PC-3 (cell line): ENCODE results near the gene SRSF10. TPM values are rescaled to one million over a fixed set of nuclear protein-coding genes. Genes with fewer than 3 reads are reported as not detected.

Experiments
- ATAC-seq: fragments of 200-7000 bp; cut with Tn5 transposase; 2 replicates; pipeline ENCODE4 v1.9.1; 2020; ENCODE audit warnings: mild to moderate bottlenecking, moderate library complexity
- BruUV-seq: library from RNA; stranded (reverse); fragments of 400-500 nt; replicated peaks from 2 replicates; lab custom pipeline; 2021; lab: Mats Ljungman, UMichigan
- CTCF ChIA-PET: fragments of 300-600 bp; sonication (Branson Sonifier 250); formaldehyde crosslinking; loops from one replicate; lab custom pipeline; 2022; ENCODE audit warnings: antibody characterized with exemption; lab: Charles Lee
- POLR2A ChIA-PET: fragments of 300-600 bp; sonication (Branson Sonifier 250); formaldehyde crosslinking; loops from one replicate; lab custom pipeline; 2022; ENCODE audit warnings: antibody characterized with exemption; ENCODE audit not compliant: unreplicated experiment; lab: Charles Lee
- DNase-seq: peaks from one replicate; pipeline ENCODE4 v3.0.0-alpha.2; 2015
- H2AFZ ChIP-seq: fragments of 300-600 bp; sonication (generic); 2 replicates; pipeline ENCODE4 v1.6.0; 2016; ENCODE audit warnings: antibody characterized with exemption, low read length
- H3F3A ChIP-seq: fragments of 300-600 bp; sonication (generic); one replicate; pipeline ENCODE4 v1.6.0; 2017; ENCODE audit warnings: antibody characterized with exemption, low read length, control low read depth, mild to moderate bottlenecking; ENCODE audit not compliant: unreplicated experiment
- H3K27ac ChIP-seq: fragments of 300-600 bp; sonication (generic); 2 replicates; pipeline ENCODE4 v1.5.1; 2016; ENCODE audit warnings: mild to moderate bottlenecking, low read length
- H3K27me3 ChIP-seq: fragments of 300-600 bp; sonication (generic); 2 replicates; pipeline ENCODE4 v1.6.1; 2016; ENCODE audit warnings: low read length, mixed read lengths
- H3K36me3 ChIP-seq: fragments of 300-600 bp; sonication (generic); 2 replicates; pipeline ENCODE4 v1.6.1; 2016; ENCODE audit warnings: low read depth, mixed run types, low read length, mixed read lengths
- H3K4me1 ChIP-seq: fragments of 300-600 bp; sonication (generic); 2 replicates; pipeline ENCODE4 v1.5.1; 2016; ENCODE audit warnings: low read length; ENCODE audit not compliant: insufficient read depth
- H3K4me2 ChIP-seq: fragments of 300-600 bp; sonication (generic); 2 replicates; pipeline ENCODE4 v1.6.0; 2016; ENCODE audit warnings: low read length
- H3K4me3 ChIP-seq: fragments of 300-600 bp; sonication (generic); 2 replicates; pipeline ENCODE4 v1.5.1; 2016; ENCODE audit warnings: mild to moderate bottlenecking, low read length, mixed read lengths
- H3K79me2 ChIP-seq: fragments of 300-600 bp; sonication (generic); 2 replicates; pipeline ENCODE4 v1.6.1; 2017; ENCODE audit warnings: low read length, mixed read lengths
- H3K9ac ChIP-seq: fragments of 300-600 bp; sonication (generic); 2 replicates; pipeline ENCODE4 v1.6.0; 2016; ENCODE audit warnings: mild to moderate bottlenecking, low read length
- H3K9me2 ChIP-seq: fragments of 300-600 bp; sonication (generic); replicated peaks from 2 replicates; pipeline ENCODE4 v1.6.1; 2016; ENCODE audit warnings: mixed run types, low read length, mixed read lengths
- H3K9me3 ChIP-seq: fragments of 300-600 bp; sonication (generic); 2 replicates; pipeline ENCODE4 v1.6.1; 2016; ENCODE audit warnings: low read length, mixed read lengths
- H4K20me1 ChIP-seq: fragments of 300-600 bp; sonication (generic); 2 replicates; pipeline ENCODE4 v1.6.1; 2016; ENCODE audit warnings: low read length, mixed read lengths
- CTCF ChIP-seq: fragments of 300-600 bp; sonication (generic); conservative IDR thresholded peaks from 2 replicates; pipeline ENCODE4 v1.5.1; 2017; ENCODE audit warnings: antibody characterized with exemption, low read depth, mild to moderate bottlenecking, low read length
- EZH2 ChIP-seq: fragments of 300-600 bp; sonication (generic); IDR thresholded peaks from one replicate; pipeline ENCODE4 v1.6.1; 2017; ENCODE audit warnings: antibody characterized with exemption, mild to moderate bottlenecking, low read length; ENCODE audit not compliant: unreplicated experiment
- EZH2phosphoT487 ChIP-seq: fragments of 300-600 bp; sonication (generic); IDR thresholded peaks from 2 replicates; pipeline ENCODE4 v1.6.1; 2018; ENCODE audit warnings: mild to moderate bottlenecking, antibody characterized with exemption, low read length, borderline replicate concordance
- intact Hi-C: fragments of 100-400 bp; cut with micrococcal nuclease; formaldehyde crosslinking; loops from 2 replicates; pipeline ENCODE4 v1.9.0; 2023
- total RNA-seq: library from RNA; depleted of rRNA; stranded (reverse); fragments of >200 nt; gene quantifications from 2 replicates; pipeline ENCODE4 v1.2.3, GENCODE V29; 2014

Gene SRSF10
- total RNA-seq, 1 experiment from 2014 or later: 109 TPM

- intact Hi-C loops: loop anchor here (2.0 to 10.0 kb wide), 2 partner anchors 65 to 151 kb away; partner anchors contain the start of gene MYOM3
- H3K4me2 ChIP-seq: no peak overlapping the region
Observed at GRCh38 chr1:23964235-23964668, 15.9 kb downstream of the SRSF10 start.

GRCh38 chr1:23963617-23964234, 16.4 kb downstream of the SRSF10 start:
- DNase-seq (no peak), ATAC-seq (no peak)
- POLR2A ChIA-PET: interaction anchor here (0.6 kb wide), 1 partner anchor 39 kb away, joined by 4 read pairs; no protein-coding TSS in a partner anchor
- peaks cover 11% of the 10 kb centered on the region for H3K4me1 ChIP-seq
- H3K4me2 ChIP-seq: no peak overlapping the region
- no peak overlapping the region for H3K4me3 ChIP-seq
- no peaks in the 10 kb centered on the region for H3K27me3 ChIP-seq
- no peaks in the 10 kb centered on the region for H3K9me2 ChIP-seq
- H4K20me1 ChIP-seq: peaks cover 21% of the 10 kb centered on the region
- intact Hi-C loops: loop anchor here (2.0 to 10.0 kb wide), 2 partner anchors 65 to 151 kb away; partner anchors contain the start of gene MYOM3
- peaks cover 37% of the 10 kb centered on the region for H3K79me2 ChIP-seq
- TF ChIP-seq CTCF: no peak
- no peak for TF ChIP-seq EZH2phosphoT487
- TF ChIP-seq EZH2: no peak
- CTCF ChIA-PET: interaction anchor here (0.6 kb wide), 1 partner anchor 84 kb away, joined by 6 read pairs; no protein-coding TSS in a partner anchor
- peaks cover 34% of the 10 kb centered on the region for H3K36me3 ChIP-seq
- no peak overlapping the region for H3K9ac ChIP-seq
- no peak overlapping the region for H3K27ac ChIP-seq
- no TSS peak for BruUV-seq
- no peak overlapping the region for H2AFZ ChIP-seq
- peaks cover 32% of the 10 kb centered on the region for H3F3A ChIP-seq
- no peaks in the 10 kb centered on the region for H3K9me3 ChIP-seq

More at GRCh38 chr1:23964235-23964668, 15.9 kb downstream of the SRSF10 start:
- BruUV-seq: no TSS peak
- ChIA-PET CTCF (interaction anchor here (0.6 kb wide), 1 partner anchor 83 kb away, joined by 6 read pairs; no protein-coding TSS in a partner anchor), POLR2A (interaction anchor here (0.6 kb wide), 1 partner anchor 39 kb away, joined by 4 read pairs; no protein-coding TSS in a partner anchor)
- H3K9ac ChIP-seq: no peak overlapping the region
- no peaks in the 10 kb centered on the region for H3K9me2 ChIP-seq
- H4K20me1 ChIP-seq: peaks cover 21% of the 10 kb centered on the region
- peaks cover 40% of the 10 kb centered on the region for H3K79me2 ChIP-seq
- H3K36me3 ChIP-seq: peaks cover 39% of the 10 kb centered on the region
- H2AFZ ChIP-seq: no peak overlapping the region
- H3F3A ChIP-seq: peaks cover 32% of the 10 kb centered on the region
- no peak overlapping the region for H3K4me3 ChIP-seq
- no peaks in the 10 kb centered on the region for H3K9me3 ChIP-seq
- 0 out of 2 replicates have a peak, but pooled peaks cover 6% of the 10 kb centered on the region for H3K4me1 ChIP-seq
- TF ChIP-seq CTCF (no peak), EZH2 (no peak), EZH2phosphoT487 (no peak)
- H3K27ac ChIP-seq: no peak overlapping the region
- ATAC-seq (no peak), DNase-seq (no peak)
- no peaks in the 10 kb centered on the region for H3K27me3 ChIP-seq
